GM21619 (cell line): Measurements from ENCODE around the gene MBOAT1.

Source experiments
- ATAC-seq: cut with Tn5 transposase; IDR thresholded peaks from one replicate; pipeline ENCODE4 v1.9.1; 2021; ENCODE audit not compliant: unreplicated experiment

The MBOAT1 gene

DNA sequence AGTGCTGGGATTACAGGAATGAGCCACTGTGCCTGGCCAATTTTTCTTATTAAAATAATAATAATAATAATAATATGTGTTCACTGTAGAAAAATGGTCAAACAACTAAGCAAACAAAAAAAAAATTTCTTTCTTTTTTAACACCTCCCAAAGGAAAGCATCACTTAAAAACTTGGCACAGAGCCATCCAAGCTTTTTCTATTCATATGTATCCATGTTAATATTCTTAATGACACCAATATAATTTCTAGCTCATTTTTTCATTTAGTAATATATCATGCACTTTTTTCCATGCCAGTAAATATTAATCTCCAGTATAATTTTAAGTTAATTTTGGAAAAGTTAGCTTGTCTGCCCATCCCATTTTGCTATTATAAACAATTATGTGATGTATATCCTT, 101.8 kb downstream of the MBOAT1 start:
- ATAC-seq = no peak

DNA sequence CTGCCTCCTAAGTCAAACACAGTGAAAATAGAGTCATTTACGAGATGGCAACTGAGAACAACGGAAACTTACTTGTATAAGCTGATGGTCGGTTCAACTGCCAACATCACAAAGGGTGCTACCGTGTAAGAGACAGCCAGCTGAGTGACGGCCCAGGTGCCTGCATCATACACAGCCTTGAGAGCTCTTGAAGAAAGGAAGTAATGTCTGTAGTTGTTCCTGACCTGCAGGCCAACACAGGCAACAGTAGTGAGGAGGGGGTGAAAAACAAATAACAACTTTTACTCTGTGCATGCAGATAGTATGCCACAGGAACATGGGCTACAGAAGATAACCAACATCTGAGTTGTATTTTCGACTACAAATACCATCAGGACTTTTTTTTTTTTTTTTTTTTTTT, 102.7 kb downstream of the MBOAT1 start:
- no peak for ATAC-seq

DNA sequence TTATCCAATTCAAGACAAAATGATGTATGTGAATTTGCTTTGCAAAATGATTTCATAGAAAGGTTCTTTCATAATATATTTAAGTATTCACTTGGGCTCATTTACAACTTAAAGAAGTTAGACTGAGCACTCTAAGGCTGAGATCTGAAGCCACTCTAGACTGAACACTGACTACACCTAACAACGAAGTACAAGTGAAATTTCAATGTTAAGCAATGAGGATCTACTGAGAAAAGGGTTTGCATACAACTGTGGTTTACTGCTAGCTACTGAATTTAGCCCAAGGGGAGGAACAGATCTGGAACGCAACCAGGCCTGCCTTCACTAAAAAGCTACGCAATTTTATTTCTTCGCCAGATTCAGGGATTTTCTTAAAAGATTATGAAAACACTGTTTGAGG, 106.4 kb downstream of the MBOAT1 start:
- no peak for ATAC-seq

DNA sequence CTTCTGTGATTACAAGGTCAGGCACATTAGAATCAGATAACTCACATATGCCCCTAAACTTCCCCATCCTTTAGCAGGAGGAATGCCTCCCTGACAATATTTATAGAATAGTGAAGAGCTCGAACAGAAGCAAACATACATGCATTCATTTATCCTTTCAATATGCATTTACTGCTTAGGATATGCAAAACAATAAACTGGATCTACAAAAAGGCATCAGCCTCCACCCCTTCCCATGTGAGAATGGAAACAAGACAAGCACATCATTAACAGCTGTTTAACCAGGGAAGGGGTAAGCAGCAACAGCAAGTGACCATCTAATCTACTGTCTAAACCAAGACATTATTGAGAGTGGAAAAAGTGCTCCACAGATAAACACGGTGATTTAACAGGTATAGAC, 107.6 kb downstream of the MBOAT1 start:
- ATAC-seq = no peak

DNA sequence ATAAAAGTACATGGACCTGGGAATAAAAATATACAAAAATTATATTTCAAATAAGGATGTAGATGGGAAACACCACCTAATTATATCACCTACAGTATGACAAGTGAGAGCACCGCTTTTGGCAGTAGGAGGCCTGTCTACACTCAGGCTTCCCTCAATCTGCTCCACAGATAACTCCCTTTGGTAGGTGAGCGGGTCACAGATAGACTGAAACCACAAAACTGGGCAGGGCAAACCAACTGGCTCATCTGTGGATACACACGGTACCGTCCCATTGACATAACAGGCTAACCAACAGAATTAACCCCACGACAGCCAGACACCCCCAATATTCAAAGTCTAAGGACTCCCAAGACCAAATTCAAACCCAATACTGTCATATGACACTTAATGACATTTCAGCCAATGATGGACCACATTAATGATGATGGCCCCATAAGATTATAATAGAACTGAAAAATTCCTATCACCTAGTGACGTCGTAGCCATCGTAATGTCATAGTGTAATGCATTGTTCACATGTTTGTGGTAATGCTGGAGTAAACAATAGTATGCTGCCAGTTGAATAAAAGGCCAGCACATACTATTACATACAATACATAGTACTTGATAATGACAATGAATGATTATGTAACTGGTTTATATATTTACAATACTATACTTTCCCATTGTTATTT, 109.7 kb downstream of the MBOAT1 start:
- no peak for ATAC-seq

DNA sequence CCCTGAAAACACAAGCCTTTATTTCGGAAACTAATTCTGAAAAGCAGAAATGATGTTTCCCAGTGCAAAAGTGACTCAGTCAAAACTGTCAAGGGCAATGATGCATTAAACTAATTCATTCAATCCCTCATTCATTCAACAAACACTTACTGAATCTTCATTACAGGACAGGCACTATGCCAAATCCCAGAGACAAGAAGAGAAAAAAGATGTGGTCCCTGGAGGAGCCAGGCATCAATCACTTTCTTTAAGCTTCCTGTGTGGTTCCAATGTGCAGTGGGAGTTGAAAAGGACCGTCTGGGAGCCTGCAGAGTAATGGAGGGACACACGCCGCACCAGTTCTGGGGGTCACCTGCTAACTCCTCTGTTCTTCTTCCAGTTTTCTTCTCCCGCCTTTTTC, 113.1 kb downstream of the MBOAT1 start:
- ATAC-seq = no peak

DNA sequence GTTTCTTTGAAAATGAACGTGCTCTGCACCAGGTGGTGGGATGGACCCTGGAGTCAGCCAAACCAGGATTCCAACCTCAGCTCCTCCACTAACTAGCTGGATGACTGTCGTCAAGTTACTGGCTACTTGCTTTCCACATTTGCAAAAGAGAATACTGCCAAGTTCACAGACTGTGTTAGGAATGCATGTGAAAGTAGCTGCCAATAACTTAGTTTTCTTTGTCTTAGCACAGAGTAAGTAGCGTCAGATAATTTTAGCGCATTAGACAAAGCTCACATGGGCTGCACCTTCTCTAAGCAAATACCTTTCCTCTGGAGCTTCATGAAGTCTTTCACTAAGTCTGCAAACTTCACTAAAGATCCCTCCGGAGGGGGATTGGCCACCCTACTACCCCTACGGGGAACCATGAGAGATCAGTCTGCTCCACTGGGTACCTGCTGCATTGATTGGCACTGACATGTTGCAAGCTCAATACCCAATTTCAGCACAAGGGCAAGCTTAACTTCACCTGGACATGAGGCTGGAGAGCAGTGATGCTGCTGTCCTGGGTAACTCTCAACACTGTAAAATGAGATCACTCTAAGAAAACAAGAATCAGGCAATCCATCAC, 113.9 kb downstream of the MBOAT1 start:
- no peak for ATAC-seq

DNA sequence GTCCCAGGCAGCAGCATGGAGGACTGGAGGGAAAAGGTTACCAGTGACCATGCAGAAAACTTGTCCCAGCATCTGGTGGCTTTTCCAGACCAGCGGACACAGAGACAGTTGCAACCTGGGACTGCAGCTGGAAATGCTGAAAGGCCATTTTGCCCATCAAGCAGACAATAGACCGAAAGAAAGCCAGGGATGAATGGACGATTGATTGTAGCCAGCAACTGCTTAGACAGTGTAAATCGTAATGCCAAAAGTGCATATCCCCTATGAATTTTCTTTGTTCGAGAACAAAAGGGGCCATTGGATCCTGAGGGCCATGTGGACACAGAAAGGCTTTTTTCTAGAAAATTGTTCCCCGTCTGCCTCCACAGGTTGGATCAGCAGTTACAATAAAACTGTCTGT, 115.7 kb downstream of the MBOAT1 start:
- ATAC-seq = no peak

DNA sequence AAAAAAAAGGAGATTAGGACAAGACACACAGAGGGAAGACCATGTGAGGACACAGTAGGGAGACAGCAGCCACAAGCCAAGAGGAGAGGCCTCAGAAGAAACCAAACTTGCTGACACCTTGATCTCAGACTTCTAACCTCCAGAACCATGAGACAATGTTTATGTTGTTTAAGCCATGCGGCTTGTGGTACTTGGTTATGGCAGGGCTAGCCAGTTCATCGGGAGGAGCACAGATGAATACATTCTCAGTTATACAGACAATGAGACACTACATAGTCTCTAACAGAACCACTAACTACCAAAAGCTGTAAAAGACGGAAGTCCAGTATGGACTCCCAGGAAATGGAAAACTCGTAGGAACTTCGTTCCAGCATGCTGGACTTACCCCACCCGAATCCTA, 116.8 kb downstream of the MBOAT1 start:
- ATAC-seq = no peak

DNA sequence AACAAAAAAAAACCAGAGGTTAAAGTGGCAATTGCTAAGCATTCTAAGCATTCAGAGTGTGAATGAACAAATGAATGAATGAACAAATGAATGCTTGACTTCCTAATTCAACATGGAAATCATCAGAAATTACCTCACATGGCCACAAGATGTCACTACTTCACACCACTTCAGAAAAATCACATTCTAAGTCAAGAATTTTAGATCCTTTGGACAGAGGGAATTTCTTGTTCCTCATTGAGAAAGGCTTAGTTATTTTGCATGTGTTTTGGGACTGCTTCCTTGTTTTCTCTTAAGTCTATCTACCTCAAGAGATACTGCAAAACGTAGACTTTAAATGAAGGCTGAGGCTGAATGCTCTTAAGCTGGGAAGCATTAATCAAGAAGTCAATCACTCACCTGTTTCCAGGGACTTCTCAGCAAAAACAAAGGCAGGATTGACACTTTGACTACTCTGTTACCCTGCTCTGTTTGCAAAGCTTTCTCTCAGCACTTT, 120.2 kb downstream of the MBOAT1 start:
- ATAC-seq = peak; percentile 47

DNA sequence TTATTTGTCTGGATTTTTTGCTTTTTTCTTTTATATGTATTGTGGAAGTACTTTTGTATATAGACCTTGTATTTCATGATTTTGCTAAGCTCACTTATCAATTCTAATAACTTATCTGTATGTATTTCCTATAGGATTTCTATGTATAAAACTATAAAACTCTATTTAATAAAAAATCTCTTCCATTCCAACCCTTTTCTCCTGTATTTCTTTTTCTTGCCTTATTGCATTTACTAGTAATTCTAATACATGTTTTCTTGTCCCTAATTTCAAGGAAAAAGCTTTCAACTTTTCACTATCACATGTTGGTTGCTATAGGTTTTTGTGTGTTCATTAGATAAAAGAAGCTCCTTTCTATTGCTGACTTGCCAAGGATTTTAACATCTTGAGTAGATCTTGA, 125.3 kb downstream of the MBOAT1 start:
- no peak for ATAC-seq

DNA sequence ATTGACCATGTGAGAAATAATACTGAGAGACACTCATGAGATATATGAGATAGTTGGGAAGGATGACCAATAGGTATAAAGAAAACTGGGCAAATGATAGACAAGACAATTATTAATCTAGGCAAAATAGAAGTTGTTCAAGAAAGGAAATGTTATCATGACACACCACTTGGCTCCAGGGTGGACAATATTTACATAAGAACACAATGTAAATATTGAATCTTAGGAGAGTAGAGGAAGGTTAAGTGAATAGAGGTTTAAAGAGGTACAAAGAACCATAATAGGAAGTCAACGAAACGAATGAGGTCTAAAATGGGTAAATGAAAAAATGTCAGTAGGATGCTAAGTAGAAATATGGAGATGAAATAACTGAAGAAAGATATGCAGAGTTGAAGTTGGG, 126.5 kb downstream of the MBOAT1 start:
- ATAC-seq = no peak

DNA sequence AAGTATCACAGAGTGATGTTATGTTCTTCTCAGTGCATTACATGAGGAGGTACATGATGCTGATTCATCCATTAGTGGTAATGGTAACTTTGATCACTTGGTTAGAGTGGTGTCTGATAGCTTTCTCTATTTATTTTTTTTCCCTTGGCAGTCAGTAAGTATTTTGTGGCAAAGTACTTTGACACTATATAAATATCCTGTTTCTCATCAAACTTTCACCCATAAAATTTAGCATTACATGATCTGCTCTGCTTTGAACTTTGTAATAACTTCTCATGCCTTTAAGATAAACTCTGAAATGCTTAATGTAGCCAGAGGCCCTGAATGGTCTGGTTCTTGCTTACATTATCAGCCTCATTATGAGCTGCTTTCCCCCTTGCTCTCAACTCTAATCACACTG, 127.9 kb downstream of the MBOAT1 start:
- no peak for ATAC-seq

DNA sequence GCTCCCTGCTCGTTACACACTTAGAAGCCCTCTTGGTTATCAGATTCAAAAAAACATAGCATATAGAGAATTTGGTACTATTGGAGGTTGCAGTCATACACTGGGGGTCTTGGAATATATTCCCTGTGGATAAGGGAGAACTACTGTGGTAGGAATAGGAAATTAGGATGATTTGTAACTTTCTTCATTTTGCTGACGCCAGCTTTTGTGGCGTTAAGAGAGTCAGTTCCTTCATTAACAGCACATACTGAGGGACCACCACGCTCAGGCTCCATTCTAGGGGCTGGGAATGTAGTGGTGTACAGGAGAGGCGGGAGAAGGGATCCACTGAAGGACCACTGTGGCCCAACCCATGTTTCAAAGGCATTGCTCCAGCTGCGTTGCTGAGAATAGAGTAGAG, 140.3 kb downstream of the MBOAT1 start:
- no peak for ATAC-seq

DNA sequence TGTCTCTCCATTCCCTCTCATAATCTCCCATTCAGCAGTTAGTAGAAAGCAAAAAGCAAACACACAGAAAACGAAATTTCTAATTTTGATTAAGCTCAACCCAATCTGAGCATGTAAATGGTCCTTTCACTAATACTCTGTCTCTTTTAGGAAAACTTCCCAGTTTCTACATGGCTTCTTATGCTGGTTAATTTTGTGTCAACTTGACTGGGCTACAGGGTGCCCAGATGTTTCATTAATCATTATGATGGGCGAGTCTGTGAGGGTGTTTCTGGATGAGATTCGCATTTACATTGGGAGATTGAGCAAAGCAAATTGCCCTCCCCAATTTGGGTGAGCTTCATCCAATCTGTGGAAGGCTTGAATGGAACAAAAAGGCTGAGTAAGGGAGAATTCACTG, 142.2 kb downstream of the MBOAT1 start:
- ATAC-seq = no peak

DNA sequence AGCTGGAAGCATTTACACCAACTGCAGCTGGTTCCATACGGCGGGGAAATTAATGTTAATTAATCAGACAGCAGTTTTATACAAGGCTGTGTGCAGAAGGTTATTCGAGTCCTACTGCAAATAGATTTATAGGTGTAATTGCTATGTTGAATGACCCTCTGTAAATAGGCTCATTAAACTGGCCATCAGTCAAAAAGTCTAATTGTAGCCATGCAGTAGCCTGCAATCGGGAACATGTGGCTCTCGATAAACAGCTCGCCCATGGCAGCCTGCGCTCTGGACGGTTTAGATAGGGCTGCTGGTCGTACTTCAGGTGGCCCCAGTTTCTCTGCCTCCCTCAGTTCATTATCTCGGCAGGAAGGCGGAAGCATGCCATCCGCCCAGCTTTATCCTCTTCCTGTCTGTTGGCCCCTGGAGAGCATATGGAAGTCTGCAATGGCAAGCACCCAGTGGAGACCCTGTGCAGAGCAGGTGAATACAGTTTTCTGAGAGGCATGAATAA, 143.2 kb downstream of the MBOAT1 start:
- no peak for ATAC-seq

DNA sequence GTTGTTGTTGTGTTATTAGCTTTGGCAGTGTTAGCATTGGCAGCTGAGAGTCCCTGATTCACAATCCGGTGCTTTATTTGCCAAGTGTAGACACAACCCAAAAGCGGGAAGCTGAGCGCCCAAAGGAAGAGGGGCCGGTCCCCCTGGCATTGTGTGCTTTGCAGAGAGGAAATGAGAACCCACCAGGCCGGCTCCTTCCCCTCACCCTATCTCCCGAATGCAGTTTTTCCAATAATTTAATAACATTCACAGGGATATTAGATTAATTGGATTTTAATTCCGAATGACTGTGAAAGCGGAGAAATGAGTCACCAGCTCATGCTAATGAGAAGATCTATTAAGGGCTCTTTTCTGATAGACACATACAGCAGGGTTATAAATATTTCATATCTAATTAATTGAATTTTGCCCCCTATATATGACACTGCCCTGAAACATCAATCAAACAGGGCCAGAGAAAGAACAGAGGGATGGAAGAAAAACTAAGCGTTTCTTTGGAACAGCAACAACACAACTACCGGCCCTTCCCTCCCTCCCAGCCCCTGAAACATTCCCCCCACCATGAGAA, 143.8 kb downstream of the MBOAT1 start:
- no peak for ATAC-seq

DNA sequence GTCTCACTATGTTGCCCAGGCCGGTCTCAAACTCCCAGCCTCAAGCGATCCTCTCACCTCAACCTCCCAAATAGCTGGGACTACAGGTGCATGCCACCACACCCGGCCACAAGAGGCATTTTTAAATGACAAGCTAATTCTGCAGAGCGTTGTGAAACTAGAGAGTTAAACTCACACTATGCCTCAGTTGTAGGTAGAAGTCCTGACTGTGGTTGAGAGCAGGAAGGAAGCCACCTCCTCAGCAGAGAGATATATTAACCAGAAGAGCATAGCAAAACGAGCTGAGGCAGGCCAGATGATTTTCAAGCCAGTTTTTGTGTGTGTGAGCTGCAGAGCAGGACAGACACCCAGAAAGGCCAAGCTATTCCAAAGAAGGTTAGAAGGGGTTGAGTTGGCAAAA, 150.3 kb downstream of the MBOAT1 start:
- peak; percentile 84 for ATAC-seq

DNA sequence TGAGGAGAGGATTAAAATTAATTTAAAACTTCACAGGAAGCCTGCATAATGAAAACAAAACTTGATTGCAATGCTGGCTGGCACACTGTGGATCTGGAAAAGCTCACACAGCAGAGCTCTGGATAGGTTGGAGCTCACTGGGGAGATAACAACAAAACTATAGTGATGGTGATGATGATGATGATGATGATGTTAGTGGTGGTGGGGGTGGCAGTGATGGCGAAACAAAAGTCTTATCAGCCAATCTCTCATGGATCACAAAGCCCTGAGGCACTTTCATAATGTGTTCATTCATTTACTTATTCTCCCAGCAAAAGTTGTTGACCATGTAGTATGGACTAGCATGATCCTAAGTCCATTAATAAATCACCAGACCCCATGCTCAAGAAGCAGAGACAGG, 152.0 kb downstream of the MBOAT1 start:
- no peak for ATAC-seq

DNA sequence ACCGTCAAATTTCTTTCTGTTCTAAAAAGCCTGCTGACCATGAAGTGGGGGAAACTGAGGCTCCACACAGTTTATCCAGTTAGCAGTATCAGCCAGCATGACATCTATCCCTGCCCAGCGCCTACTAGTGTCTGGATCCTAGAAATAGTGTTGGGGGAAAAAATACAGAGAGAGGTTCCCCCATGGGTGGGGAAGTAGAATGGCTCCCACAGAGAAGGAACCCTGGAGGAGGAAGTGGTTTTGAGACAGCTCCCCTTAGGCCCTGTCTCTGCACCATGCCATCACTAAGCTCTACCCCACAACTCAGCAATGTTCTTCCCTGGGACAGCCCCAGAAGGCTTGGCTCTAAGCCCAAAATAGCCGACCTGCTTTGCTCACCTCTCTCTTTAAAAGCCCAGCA, 153.4 kb downstream of the MBOAT1 start:
- ATAC-seq = peak; percentile 39

DNA sequence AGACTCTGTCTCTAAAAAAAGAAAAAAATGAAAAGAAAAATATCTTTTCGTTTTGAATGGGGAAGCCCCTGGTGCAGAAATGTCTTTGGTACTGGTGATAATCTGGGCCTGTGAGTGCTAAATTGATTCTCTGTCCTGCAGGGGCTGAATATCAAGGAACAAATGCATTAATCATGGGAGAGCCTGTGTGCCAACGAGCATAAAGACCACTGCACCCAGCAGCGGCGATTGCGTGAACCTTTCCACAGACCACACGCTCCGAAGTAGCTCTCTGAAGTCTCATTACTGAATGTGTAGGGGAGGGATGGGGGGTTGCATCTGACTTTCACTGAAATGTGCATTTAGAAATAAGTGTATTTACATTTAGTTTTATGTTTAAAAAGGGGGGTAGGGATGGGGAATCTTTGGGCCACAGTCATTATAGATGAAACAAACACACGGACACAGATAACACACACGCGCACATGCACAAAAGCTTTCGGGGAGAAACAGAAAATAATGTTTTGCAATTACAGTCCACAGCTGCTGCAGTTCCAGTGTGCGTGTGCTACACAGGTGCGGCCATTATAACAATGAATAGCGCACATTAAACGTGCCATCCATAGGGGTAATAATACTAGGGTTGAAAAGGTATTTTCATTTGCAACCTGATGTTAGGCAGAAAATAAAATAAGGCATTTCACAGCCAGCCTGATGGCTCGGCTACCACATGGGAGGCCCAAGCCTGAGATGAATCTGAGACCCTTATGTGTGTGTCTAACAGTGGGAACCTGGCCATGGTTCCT, 154.0 kb downstream of the MBOAT1 start:
- ATAC-seq = no peak
